SIG-M5 (cell line): ENCODE results near the gene RAP1A.

ENCODE experiments used
- DNase-seq: peaks from one replicate; lab custom pipeline; 2025; lab: John Stamatoyannopoulos, UW

The RAP1A gene

DNA sequence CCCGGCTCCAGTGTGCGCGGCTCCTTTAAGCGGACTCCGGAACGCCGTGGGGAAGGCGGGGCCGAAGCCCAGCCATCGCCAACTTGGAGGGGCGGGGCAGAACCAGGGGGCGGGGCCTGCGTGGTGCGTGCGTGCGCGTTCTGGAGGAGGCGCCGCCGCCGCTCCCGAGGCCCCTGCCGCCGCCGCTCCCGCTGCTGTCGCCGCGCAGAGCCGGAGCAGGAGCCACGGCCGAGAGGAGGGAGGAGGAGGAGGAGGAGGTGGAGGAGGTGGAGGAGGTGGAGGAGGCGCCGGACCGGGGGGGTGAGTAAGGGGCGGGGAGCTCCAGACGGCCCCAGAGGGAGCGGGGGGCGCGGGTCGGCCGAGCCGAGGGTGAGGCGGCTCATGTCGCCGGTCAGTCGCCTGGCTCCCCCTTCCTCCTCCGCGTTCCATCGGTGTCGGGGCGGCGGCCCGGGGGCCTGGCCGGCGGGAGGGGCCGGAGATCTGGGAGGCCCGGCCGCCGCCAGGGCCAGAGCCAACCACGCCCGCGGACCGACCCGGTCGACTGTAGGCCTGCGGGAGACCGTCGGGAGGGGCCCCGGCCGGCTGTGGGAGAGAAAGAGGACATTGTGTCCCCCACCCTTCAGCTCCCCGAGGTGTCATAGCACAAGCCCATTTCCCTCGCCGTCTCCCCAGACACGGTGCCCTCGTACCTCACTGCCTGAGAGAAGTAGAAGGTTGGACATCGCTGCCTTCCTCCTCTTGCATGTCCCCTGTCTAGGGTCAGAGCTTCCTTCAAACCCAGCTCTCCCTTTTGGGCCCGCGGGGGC, at the start of gene RAP1A:
Gene RAP1A, plus strand, starts transcription at position 155 of the 806 bp plus-strand sequence. CDS start 71,572 bp downstream, outside the sequence.
- no peak for DNase-seq

GRCh38 chr1:111569913-111570312, 49.7 kb upstream of the RAP1A start:
- DNase-seq, result no peak

DNA sequence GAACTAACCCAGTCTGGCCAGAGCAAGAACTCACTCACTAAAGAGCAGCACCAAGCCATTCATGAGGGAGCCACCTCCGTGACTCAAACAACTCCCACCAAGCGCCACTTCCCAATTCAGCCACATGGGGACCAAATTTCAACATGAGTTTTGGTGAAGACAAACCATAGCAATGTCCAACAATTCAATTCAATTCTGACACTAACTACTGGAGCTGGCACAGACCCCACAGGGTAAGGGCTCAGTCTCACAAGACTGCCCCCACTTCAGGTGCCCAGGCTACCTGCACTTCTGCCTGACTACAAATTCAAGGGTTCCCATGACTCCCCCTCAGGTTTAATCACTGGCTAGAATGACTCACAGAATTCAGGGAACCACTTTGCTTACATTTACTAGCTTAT, 48.8 kb upstream of the RAP1A start:
- no peak for DNase-seq

DNA sequence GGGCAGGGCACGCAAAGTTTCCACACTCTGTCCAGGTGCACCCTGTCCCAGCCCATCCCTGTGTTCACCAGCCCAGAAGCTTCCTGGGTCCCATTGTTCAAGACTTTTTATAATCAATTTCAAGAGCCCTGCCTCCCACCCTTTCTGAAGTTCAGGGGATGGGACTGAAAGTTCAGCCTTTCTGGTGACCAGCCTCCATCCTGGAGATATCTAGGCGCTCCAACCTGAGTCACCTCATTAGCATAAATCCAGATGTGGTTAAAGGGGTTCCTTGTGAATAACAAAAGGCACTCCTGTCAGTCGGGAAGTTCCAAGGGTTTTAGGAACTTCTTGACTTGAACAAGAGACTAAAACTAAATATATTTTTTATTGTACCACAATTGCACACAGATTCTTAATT, 48.4 kb upstream of the RAP1A start:
- no peak for DNase-seq

- DNase-seq, result no peak
These were observed 47.6 kb upstream of the RAP1A start for GRCh38 chr1:111571987-111572386.

- no peak for DNase-seq
These were observed 43.0 kb upstream of the RAP1A start for GRCh38 chr1:111576547-111576946.

- no peak for DNase-seq
These were observed 41.8 kb upstream of the RAP1A start for GRCh38 chr1:111577814-111578213.

- DNase-seq, result no peak
These were observed 38.4 kb upstream of the RAP1A start for GRCh38 chr1:111581166-111581565.

GRCh38 chr1:111582016-111582415, 37.6 kb upstream of the RAP1A start:
- no peak for DNase-seq

DNA sequence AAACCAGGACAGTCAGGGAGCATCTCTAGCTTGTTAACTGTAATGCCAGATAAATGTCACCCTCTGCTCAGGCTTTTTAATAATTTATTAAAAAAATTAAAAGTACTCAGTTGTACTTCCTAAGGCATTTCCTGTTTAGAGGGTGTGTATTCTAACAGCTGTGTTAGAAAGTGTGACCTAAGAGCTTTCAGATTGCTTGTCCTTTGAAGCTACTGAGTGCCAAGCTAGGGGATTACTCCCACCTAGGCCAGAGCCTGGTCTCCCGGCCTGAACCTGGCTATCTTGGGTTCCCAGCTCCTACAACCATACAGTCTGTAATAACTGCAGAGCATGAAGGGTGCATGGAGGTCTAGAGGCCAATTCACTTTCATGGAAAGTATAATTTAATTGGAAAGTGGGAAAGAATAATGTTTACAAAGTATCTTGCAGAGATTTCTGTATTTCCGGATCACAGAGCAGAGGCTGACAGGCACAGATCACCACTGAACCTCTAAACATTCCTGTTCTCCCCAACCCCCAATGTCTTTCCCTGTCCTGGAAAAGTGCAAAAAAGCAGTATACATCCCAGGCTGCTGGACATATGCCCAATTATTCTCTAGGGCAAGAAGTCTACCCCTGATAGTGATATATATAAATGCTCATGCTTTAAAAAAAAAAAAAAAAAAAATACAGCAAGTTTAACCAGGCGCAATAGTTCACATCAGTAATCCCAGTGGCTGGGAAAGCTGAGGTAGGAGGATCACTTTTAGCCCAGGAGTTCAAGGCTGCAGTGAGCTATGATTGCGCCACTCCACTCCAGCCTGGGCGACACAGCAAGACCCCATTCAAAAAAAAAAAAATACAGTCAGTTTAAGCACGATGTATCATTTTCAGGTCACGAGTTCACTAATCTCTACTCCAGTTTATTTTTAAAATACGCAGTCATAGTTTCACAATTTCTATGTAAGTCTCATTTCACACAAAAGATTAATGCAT, 36.7 kb upstream of the RAP1A start:
- DNase-seq, result no peak

DNA sequence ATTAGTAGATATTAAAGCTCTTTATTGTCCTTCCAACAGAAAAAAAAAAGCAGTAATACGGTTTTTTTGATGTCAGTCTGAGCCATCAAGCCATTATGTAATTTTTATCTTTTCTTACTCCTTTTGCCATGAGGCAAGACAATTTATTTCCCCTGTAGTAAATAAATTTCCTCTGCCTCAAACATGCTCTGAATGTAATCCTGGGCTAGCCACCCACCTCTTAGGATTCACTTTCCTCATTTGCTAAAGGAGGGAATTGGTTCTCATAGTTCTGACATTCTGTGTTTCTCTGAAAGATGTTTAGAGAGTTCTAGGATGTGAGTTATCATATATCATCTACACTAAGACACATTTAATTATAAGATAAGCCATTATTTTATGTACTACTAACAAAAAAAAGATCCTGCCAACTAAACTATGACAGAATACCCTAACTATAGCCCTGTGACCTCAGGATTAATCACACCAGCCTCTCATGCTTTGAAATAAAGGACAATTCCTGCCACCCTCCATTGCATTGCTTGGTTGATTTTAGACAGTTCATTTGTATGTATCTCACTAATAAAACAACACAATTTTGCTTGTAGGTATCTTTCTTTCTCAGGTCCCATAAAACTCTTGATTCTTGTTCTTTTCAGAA, 34.0 kb upstream of the RAP1A start:
- no peak for DNase-seq

GRCh38 chr1:111586112-111586511, 33.5 kb upstream of the RAP1A start:
- no peak for DNase-seq

GRCh38 chr1:111587509-111588174, 31.9 kb upstream of the RAP1A start:
- DNase-seq, result no peak

GRCh38 chr1:111591937-111592336, 27.7 kb upstream of the RAP1A start:
- DNase-seq, result no peak

GRCh38 chr1:111592389-111593361, 26.9 kb upstream of the RAP1A start:
- DNase-seq, result no peak

- DNase-seq, result no peak
These were observed 25.9 kb upstream of the RAP1A start for GRCh38 chr1:111593403-111594305.

- DNase-seq, result no peak
These were observed 25.3 kb upstream of the RAP1A start for GRCh38 chr1:111594306-111594693.

GRCh38 chr1:111595807-111596206, 23.8 kb upstream of the RAP1A start:
- DNase-seq, result no peak

DNA sequence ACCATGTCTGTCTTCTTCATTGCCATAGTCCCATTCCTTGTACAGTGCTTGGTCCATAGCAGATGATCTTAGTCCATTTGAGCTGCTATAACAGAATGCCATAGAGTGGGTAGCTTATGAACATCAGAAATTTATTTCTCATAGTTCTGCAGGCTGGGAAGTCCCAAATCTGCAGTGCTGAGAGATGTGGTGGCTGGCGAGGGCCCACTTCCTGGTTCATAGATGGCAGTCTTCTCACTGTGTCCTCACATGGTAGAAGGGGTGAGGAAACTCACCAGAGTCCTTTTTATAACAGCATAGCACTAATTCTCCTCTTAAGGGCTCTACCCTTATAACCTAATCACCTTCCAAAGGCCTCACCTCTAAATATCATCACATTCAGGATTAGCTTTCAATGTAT, 23.1 kb upstream of the RAP1A start:
- no peak for DNase-seq

GRCh38 chr1:111597426-111597825, 22.2 kb upstream of the RAP1A start:
- no peak for DNase-seq
